Measurements from ENCODE around the gene GPR162.

The GPR162 gene

DNA sequence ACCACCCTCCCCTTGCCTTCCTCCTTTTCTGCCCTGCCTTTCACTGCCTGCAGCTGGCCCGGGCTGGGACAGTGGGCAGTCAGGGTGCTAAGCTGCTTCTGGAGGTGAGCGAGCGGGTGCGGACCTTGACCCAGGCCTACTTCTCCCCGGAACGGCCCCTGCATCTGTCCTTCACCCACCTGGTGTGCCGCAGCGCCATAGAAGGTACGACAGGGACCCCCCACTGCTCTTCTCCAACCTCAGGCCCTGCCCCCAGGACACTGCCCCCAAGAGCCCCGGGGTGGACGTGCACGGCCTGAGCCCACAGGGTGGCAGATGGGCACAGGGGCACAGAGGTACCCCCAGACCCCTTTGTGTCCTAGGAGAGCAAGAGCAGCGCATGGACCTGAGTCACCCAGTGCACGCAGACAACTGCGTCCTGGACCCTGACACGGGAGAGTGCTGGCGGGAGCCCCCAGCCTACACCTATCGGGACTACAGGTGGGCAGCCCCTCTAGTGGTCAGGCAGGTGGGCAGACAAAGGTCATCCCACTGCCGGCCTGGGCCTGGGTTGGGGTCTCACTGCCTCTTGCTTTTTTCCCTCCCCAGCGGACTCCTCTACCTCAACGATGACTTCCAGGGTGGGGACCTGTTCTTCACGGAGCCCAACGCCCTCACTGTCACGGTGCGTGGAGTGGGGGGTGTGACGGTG is 15.9 kb downstream of the GPR162 start:
- no peak for DNase-seq (ENCODE audit: low spot score)

DNA sequence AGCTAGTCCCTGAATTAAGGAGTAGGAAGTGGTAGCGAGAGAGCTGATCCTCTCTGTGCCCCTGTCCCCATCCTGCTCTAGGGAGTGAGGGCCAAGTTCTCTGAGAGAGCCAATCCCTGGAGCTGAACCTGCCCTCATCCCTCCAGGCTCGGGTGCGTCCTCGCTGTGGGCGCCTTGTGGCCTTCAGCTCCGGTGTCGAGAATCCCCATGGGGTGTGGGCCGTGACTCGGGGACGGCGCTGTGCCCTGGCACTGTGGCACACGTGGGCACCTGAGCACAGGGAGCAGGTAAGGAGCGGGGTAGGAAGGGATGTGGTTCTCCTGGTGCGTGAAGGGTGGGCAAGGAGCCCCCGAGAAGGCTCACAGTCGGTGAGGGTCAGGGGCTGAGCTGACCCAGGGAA is 17.2 kb downstream of the GPR162 start:
- DNase-seq (ENCODE audit: low spot score) = no peak

DNA sequence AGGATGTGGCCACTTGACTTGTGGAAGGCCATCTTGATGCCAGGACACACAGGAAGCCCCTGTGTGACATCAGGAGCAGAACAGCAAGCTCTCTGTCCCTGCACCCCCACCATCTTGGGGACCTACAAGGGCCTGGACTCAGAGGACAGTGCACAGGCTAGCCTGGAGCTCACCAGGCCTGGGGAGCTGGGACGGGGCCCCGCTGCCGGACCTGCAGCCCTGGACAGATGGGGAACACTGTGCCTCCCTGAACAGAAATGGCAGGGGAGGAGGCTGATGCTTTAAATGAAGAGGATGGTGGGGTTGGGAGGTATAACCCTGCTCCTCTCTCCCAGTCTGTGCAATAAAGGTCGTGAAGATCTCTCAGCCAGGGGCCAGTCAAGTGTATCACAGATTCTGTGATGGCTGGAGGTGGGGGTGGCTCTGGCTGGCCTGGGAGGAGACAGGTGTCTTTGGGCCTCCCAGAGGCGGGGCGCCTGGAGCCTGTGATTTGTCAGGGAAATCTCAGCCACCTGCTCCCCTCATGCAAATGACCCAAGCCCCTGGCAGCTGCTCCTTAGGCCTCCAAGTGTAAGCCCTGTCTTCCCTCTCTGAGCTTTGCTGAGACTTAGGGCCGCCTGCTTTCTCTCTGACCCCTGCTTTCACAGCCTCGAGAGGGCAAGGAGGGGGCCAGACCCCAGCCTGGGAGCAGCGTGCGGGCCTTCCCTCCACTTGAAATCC is 18.0 kb downstream of the GPR162 start:
- DNase-seq (ENCODE audit: low spot score) = no peak

DNA sequence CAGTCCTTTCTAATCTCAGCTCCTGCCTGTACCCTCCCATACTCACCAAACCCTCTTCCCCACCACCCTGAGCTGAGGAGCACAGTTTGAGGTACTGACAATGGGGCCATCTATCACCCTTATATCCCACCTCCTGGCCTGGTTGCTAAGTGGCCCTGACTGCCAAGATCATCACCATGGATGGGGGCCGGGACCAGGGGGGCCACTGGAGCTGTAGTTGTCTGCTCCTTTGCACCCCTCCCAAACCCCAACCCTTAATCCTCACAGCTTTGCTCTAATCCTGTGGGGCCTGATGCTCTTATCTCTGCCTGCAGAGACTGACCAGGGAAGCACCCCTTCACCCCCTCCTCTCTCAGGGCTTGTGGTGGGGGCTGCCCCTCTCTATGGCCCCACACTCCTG is 18.7 kb downstream of the GPR162 start:
- DNase-seq (ENCODE audit: low spot score) = no peak

DNA sequence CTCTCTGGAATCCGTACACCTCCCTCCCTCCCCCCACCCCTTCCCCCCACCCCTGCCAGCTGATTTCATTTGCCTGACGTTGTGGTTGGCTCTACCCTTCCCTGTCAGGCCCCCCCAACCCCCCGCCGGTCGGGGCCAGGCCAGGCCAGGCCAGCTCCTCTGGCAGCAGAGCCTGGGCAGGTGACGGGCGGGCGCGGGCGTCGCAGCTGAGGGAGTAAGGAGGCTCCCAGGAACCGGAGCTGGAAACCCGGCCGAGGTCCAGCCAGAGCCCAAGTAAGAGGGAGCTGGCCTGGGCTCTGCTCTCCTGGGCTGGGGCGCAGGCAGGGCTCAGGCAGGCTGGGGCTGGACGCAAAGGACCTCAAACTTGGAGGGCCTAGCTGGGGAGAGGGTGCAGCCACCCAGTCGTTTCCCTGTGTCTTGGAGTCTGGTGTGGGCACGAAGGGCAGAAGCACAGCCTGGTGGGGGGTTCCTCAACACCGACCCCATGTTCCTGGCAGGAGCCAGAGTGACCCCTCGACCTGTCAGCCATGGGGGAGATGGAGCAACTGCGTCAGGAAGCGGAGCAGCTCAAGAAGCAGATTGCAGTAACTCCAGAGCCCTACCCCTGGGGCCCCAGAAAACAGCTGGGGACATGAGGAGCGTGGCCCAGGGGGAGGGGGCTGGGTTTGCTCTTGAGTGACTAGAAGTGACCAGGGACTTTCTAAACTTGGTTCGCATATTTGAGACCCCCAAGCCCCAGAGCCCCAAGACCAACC is 19.3 kb downstream of the GPR162 start, which contains the start of gene GNB3:
Gene GNB3, plus strand, starts transcription at position 165 of the 755 bp plus-strand sequence. Its CDS starts 363 bp downstream, at position 528.
- DNase-seq (ENCODE audit: low spot score) = no peak

DNA sequence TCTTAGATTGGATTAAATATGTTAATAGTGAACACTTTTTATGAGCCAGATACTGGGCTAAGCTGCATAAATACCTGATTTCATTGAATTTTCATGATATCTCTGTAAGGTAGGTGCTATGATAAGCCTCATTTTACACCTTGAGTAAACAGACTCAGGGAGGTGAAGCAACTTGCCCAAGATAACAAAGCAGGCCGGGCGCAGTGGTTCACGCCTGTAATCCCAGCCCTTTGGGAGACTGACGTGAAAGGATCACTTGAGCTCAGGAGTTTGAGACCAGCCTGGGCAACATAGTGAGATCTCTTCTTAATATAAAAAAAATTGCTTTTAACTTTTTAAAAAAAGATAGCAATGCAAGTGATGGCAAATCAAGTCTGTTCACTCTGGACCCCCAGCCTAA is 20.5 kb downstream of the GPR162 start:
- DNase-seq (ENCODE audit: low spot score) = no peak

DNA sequence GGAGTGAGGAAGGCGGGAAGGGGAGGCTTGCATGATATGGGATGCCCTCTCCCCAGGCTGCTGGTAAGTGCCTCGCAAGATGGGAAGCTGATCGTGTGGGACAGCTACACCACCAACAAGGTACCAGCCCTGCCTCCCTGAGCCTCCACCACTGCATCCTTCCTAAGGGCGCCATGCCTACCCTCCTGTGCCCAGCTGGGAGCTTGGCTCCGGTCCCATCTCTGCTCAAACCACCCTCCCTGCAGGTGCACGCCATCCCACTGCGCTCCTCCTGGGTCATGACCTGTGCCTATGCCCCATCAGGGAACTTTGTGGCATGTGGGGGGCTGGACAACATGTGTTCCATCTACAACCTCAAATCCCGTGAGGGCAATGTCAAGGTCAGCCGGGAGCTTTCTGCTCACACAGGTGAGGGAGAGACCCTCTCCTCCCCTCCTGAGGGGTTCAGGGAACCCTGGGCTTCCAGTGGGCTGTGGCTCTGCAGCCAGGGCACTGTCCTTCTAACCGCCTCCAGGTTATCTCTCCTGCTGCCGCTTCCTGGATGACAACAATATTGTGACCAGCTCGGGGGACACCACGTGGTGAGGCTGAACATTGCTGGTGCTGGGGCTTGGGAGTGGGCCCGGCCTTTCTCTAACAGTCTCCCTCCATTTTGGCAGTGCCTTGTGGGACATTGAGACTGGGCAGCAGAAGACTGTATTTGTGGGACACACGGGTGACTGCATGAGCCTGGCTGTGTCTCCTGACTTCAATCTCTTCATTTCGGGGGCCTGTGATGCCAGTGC is 21.7 kb downstream of the GPR162 start:
- no peak for DNase-seq (ENCODE audit: low spot score)

DNA sequence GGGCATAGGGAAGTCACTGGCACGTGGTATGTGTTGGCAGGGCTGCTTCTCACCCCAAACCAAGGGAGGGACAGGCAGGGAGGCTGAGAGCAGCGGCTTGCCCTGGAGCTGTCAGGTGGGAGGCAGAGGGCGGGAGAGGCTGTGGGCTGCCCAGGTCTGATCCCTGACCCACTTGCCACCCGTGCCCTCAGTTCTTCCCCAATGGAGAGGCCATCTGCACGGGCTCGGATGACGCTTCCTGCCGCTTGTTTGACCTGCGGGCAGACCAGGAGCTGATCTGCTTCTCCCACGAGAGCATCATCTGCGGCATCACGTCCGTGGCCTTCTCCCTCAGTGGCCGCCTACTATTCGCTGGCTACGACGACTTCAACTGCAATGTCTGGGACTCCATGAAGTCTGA is 23.8 kb downstream of the GPR162 start:
- DNase-seq (ENCODE audit: low spot score) = no peak

DNA sequence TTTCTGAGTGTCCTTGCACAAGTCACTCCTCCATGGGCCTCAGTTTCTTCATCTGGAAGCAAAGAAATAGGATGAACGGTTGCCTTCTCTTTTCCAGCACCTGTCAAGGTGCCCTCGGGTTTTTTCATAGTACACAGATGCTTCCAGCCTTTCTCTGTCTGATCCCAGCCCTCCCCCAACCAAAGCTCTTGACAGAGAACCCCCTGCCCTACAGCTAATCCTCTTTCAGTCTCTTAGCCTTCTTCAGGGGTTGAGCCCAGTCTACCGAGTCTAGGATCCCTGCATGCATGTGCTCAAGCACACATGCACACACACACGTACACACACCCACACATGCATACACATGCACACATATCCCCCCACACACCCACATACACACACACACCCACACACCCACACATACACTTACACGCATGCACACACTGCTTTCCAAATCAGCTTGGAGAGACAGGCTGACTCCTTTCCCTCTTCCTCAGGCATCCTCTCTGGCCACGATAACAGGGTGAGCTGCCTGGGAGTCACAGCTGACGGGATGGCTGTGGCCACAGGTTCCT is 24.8 kb downstream of the GPR162 start:
- no peak for DNase-seq (ENCODE audit: low spot score)

DNA sequence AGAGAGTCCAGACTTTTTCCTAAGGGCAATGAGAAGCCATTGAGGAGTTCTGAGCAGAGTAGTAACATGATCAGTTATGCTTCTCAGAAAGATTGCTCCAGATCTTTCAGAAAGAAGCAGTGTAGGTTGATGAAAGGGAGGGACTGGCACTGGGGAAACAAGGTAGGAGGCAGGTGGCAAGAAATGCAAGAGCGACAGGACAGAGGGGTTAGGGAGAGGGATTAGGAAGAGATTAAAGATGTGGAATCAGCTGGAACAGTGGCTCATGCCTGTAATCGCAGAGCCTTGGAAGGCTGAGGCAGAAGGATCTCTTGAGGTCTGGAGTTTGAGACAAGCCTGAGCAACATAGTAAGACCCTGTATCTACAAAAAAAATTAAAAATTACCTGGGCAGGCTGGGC is 26.1 kb downstream of the GPR162 start:
- no peak for DNase-seq (ENCODE audit: low spot score)

DNA sequence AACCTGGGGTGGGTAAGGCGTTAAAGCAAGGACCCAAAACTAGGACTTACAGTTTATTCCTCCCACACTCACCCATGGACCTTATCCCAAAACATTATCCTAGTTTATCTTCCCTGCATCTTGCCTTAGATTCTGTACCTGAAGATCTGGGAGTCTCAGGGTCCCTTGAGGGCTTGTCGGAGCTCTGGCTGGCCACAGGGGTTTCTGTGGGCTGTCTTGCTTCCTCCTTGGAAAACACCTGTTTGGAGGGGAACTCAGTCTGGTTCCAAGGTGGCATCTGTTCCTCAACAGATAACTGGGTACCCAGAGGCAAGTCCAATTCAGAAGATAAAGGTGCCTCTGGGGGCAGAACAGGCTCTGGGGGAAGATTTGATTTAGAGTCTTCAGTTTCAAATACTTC is 27.8 kb downstream of the GPR162 start:
- no peak for DNase-seq (ENCODE audit: low spot score)

DNA sequence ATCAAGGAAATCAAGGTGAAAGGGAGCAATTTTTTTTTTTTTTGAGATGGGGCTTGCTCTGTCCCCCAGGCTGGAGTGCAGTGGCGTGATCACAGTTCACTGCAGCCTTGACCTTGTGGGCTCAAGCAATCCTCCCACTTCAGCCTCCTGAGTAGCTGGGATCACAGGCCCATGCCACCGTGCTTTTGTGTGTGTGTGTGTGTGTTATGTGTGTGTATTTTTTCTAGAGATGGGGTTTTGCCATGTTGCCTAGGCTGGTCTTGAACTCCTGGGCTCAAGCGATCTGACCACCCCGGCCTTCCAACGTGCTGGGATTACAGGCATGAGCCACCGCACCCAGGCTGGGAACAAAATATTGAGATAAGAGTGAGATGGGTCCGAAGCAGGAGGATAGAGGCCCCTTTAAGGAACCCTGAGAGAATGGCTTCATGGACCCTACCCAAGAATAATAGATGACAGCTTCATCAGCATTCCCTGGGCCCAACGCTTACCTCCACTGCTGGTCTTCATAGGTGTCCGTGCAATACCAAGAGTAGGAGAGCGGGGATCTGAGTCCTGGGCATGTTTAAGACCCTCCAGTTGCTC is 28.4 kb downstream of the GPR162 start:
- no peak for DNase-seq (ENCODE audit: low spot score)

DNA sequence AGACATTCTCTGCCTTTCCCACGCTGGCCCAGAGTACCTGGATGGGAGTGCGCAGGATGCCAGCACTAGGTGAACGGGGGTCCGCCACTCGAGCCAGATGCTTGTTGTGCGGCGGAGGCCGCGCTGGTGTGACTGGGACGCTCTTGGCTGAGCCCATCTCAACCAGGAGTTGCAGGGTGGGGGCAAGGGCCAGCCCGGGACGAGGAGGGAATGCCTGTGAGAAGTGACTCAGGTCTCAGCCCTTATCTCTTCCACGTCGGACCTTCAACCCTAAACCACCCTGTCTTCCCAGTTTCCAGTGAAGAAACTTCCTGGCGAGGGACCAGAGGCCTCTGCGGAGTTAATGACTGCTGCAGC is 29.2 kb downstream of the GPR162 start:
- DNase-seq (ENCODE audit: low spot score) = no peak

DNA sequence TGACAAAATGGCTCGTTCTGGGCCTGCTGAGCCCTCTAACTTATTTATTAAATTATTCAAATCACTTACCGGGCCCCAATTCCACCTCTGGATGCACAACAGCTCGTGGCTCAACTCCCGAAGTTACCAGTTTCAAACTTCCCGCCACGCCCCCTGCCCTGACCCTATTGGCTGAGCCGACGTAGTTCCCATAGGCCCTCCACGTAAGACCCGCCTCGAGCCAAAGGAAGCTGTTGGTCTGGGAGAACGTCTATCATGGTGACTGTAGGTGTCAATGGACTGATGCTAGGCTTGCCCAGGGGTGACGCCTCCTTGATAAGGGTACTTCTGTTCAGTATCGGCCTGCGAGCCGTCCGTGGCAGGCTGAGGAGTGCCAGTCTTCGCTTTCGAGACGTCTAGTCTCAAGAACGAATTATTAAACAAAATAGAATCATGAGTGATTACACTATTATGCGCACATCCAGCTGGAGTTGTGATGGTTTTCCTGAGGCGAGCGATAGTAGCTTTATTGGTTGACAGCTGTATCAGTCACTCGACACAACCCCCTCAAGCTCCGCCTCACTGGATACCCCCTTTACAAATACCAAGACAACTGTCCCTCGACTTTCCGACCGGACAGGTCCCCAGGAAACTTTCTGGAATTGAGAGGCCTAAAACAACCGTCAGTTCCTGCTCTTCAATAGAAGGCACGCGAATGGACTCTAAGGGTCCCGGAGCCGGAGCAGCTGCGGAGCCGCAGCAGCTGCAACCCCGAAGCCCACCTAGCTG is 29.7 kb downstream of the GPR162 start, which contains the start of gene CDCA3:
Gene CDCA3, minus strand, starts transcription at position 134 of the 768 bp plus-strand sequence. CDS start 334 bp downstream, outside the sequence.
- DNase-seq (ENCODE audit: low spot score) = peak; percentile 100

DNA sequence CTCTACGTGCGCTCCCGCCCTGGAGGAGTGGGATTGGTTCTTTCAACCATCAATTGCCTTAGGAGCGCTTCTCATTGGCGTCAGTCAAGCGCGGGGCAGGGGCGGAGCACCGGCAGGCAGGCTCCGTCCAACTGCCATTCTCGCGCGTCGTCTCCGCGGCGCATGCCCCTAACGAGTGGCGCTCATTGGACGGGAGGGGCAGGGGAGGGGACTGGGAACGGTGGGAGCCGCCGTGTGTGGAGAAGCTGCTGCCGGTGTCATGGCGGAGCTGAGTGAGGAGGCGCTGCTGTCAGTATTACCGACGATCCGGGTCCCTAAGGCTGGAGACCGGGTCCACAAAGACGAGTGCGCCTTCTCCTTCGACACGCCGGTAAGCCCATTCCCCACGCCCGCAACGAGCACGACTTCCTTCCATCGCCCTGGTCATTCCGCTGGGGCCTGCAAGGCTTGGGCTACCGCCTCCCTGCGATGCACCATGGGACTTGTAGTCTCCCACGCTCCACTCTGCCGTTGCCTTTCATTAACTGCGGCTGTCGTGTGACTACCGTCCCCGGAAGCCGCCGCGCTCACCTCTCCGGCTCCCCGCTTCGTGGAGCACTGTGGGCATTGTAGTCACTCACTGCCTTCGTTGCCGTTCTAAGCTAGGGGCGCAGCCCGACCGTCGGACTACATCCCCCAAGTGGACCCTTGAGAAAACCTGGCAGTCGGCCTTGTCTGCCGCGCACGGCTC is 30.5 kb downstream of the GPR162 start, which contains the start of gene USP5:
Gene USP5, plus strand, starts transcription at position 230 of the 730 bp plus-strand sequence. Its CDS starts 30 bp downstream, at position 260.
- peak; percentile 98 for DNase-seq (ENCODE audit: low spot score)

DNA sequence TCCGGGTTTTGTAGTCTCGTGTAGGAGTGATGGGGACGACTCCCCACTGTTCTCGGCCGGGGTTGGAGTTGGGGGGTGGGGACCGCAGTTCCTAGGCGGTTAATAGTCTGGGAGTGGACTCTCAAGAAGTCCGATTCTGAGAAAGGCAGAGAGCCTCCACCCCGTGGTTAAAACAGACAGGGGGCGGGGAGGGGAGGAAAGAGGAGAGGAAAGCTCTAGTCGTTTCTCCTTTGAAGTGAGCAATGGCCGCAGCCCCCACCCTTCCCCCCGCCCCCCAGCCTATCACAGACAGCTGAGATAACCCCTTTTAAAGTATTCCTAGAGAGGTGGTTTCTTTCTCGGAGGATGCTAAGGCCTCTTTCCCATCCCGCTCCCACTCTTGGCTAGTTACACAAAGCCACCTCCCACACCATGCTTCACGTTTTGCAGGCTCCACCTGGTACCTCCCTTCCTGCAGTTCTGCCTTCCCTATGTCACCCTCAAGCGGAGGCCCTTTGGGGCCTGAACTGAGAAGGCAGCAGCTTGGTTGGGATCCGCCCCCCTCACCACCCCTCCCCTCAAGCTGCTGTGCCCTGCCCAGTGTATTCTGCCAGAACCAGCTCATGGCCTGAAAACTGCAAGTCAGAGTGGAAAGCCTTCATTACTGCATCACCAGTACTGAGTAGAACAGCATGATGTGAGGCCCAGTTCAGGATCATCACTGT is 31.2 kb downstream of the GPR162 start:
- DNase-seq (ENCODE audit: low spot score) = peak; percentile 75

DNA sequence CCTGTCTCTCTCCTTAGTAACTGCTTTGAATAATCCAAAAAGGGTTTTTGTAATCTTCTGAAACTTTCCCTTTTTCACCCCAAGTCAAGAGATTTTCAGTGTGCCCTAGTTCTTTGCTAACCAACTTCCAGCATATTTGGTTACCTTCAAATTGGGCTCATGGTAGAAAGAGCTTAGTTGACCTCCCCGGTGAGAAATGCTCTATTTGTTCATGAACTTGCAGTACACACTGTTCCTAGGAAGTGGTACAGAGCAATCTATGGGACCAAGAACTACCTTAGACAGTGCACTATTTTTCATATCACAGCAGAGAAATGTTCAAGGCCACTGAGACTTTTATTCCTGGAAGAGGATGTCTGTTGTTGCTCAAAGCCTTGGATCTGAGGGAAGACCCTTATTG is 32.0 kb downstream of the GPR162 start:
- DNase-seq (ENCODE audit: low spot score) = no peak

DNA sequence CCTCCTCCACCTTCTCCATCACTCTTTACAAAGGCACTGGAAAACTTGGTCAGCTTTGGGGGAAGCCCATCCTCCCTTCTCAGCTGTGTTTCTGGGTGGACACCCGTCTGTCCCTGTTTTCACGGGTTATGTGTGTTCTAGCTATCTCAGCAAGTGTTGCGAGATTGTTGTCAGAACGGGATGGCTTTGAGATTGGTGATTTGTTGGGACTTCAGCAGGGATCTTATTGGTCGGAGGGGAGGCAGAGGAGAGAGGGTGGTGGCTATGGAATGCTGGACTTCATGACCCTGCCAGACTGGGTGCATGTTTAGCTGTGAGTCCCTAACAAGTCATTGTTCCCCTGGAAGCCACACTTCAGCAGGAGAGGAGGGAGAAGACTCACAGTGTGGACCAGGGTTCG is 32.4 kb downstream of the GPR162 start:
- no peak for DNase-seq (ENCODE audit: low spot score)

DNA sequence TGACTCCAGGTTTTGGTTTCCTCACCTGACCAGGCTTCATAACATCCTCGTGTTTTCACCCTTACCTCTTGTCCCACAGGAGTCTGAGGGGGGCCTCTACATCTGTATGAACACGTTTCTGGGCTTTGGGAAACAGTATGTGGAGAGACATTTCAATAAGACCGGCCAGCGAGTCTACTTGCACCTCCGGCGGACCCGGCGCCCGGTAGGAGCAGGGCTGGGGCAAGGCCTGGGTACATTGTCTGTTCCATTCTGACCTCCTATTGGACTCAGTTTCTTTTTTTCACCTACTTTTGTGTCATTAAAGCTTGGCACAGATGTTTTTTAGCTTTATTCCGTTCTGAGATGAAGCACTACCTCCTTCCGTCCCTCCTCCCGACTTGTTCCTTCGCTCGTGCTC is 33.7 kb downstream of the GPR162 start:
- DNase-seq (ENCODE audit: low spot score) = no peak

Data from GM03348 (cell line).